A673 (cell line): ENCODE results near the gene AGPAT2. TPM values are rescaled to one million over a fixed set of nuclear protein-coding genes. Genes with fewer than 3 reads are reported as not detected.

Experiments
- BruUV-seq: library from RNA; stranded (reverse); fragments of 400-500 nt; replicated peaks from 2 replicates; lab custom pipeline; 2021; lab: Mats Ljungman, UMichigan
- CTCF ChIA-PET: fragments of 300-600 bp; sonication (Branson Sonifier 250); formaldehyde crosslinking; loops from one replicate; lab custom pipeline; 2022; ENCODE audit warnings: antibody characterized with exemption; lab: Charles Lee
- POLR2A ChIA-PET: fragments of 300-600 bp; sonication (Branson Sonifier 250); formaldehyde crosslinking; loops from one replicate; lab custom pipeline; 2022; ENCODE audit warnings: antibody characterized with exemption; ENCODE audit not compliant: low non-redundant PET; lab: Charles Lee
- DNase-seq: peaks from one replicate; pipeline ENCODE4 v3.0.0-alpha.2; 2015; ENCODE audit warnings: low spot score
- H3K27ac ChIP-seq: fragments of 200-600 bp; sonication (generic); 2 replicates; pipeline ENCODE4 v1.5.1; 2016; ENCODE audit warnings: mixed run types, low read depth, mild to moderate bottlenecking, mixed read lengths, antibody characterized with exemption, low read length; ENCODE audit not compliant: poor library complexity, severe bottlenecking
- H3K27me3 ChIP-seq: fragments of 200-600 bp; sonication (generic); replicated peaks from 2 replicates; pipeline ENCODE4 v1.6.1; 2017; ENCODE audit warnings: mixed run types, low read depth, mild to moderate bottlenecking, mixed read lengths, antibody characterized with exemption, low read length; ENCODE audit not compliant: insufficient read depth, poor library complexity
- H3K36me3 ChIP-seq: fragments of 200-600 bp; sonication (generic); 2 replicates; pipeline ENCODE4 v1.6.1; 2016; ENCODE audit warnings: mixed run types, mild to moderate bottlenecking, mixed read lengths, antibody characterized with exemption, low read length; ENCODE audit not compliant: insufficient read depth, poor library complexity, severe bottlenecking
- H3K4me1 ChIP-seq: fragments of 200-600 bp; sonication (generic); 2 replicates; pipeline ENCODE4 v1.6.1; 2017; ENCODE audit warnings: mixed run types, mild to moderate bottlenecking, mixed read lengths, antibody characterized with exemption, low read length; ENCODE audit not compliant: insufficient read depth, poor library complexity, severe bottlenecking
- H3K4me3 ChIP-seq: fragments of 200-600 bp; sonication (generic); 2 replicates; pipeline ENCODE4 v1.5.1; 2016; ENCODE audit warnings: low read depth, mixed run types, mild to moderate bottlenecking, mixed read lengths, low read length; ENCODE audit not compliant: poor library complexity, severe bottlenecking
- H3K9me3 ChIP-seq: fragments of 200-600 bp; sonication (generic); 2 replicates; pipeline ENCODE4 v1.6.1; 2016; ENCODE audit warnings: mixed run types, low read depth, mild to moderate bottlenecking, mixed read lengths, antibody characterized with exemption, low read length; ENCODE audit not compliant: poor library complexity, severe bottlenecking
- CTCF ChIP-seq: fragments of 300-800, 200-600 bp; sonication (generic); conservative IDR thresholded peaks from 2 replicates; pipeline ENCODE4 v1.5.1; 2017; ENCODE audit warnings: low read depth, mild to moderate bottlenecking, antibody characterized with exemption, low read length, moderate library complexity, mixed read lengths
- EZH2 ChIP-seq: fragments of 200-600 bp; sonication (generic); IDR thresholded peaks from 2 replicates; pipeline ENCODE4 v1.6.1; 2017; ENCODE audit warnings: borderline replicate concordance, low read depth, mild to moderate bottlenecking, mixed read lengths, antibody characterized with exemption, low read length; ENCODE audit not compliant: poor library complexity, severe bottlenecking
- intact Hi-C: fragments of 100-400 bp; cut with micrococcal nuclease; formaldehyde crosslinking; loops from one replicate; pipeline ENCODE4 v1.10.0; 2022; ENCODE audit not compliant: unreplicated experiment
- total RNA-seq: library from RNA; stranded (reverse); gene quantifications from 2 replicates; pipeline ENCODE4 v1.2.3, GENCODE V29; 2021

The AGPAT2 gene
- total RNA-seq, 1 experiment from 2014 or later, result 57.7 TPM

DNA sequence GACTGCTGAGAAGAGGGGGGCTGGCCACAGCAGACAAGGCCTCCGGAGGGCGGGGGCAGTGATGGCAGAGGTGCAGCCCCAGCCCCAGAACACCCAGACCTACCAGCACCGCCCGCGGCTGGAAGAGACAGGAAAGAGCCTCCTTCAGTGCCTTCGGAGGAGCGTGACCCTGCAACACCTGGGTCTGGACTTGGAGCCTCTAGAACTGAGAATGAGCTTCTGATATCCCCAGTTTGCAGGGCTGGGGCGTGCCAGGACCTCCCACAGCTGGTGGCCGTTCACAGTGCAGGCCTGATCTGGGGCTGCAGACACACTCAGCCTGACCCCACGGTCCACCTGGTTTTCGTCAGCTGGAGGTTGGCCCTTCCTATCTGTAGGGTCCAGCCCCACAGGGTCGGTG lies 46.4 kb upstream of the AGPAT2 start:
- no peaks in the 10 kb centered on the region for H3K9me3 ChIP-seq
- no peaks in the 10 kb centered on the region for H3K27me3 ChIP-seq
- H3K36me3 ChIP-seq, result no peaks in the 10 kb centered on the region
- TF ChIP-seq CTCF, result no peak
- TF ChIP-seq EZH2, result no peak
- intact Hi-C loops, result no loop called here
- H3K4me1 ChIP-seq, result peaks cover 5% of the 10 kb centered on the region
- CTCF ChIA-PET, result no interaction called here
- DNase-seq, result no peak
- H3K27ac ChIP-seq, result no peak overlapping the region
- no peak overlapping the region for H3K4me3 ChIP-seq
- POLR2A ChIA-PET, result no interaction called here
- no TSS peak for BruUV-seq

DNA sequence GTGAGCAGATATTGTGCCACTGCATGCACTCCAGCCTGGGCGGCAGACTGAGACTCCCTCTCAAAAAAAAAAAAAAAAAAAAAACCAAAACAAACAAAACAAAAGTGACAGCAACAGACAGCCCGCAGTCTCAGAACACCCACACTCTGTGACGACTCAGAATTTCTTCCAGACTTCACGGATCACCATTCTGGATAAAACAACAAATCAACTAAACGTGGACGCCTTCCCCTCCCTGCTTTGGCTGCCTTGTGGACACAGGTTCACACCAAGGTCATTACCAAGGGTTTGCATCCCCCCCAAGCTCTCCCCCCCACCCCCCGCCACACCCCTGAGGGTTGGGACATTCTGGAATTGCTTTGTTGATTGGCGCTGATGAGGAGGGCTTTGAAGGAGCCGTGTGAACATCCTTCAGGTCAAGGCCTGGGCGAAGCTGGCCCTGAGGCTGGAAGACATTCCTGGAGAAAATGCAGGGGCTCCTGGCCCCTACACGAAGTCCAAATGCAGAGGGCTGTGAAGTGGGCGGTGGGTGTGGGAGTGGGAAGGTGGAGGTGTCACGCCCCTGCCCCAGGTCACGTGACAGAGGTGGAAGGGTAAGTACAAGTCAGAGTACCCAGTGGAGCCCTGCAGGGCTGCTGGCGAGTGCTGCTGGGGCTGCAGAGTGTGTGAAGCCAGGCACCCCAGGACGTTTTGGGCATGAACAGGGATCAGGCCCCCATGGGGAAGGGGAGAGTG lies 45.4 kb upstream of the AGPAT2 start:
- intact Hi-C loops, result no loop called here

DNA sequence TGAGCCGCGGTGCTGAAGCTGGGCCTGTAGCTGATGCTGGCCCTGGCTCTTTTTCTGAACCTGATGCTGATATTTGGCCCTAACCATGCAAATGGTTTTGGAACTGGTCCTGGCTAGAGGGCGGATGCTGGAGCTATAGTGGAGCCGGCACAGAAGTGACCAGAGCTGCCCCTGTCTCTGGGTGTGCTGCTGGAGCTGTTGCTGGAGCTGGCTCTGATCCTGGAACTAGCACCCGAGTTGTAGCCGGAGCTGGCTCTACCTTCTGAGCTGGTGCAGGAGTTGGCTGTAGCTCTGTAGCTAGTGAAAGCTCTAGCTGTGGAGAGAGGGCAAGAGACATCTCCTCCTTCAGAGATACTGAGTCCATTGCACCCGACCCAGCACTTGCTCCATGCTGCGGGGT lies 42.7 kb upstream of the AGPAT2 start:
- no peak for TF ChIP-seq EZH2
- no peak for TF ChIP-seq CTCF
- ChIA-PET CTCF (no interaction called here), POLR2A (no interaction called here)
- Histone ChIP-seq H3K27me3 (no peaks in the 10 kb centered on the region), H3K9me3 (no peaks in the 10 kb centered on the region), H3K4me3 (peak overlapping the region; percentile 95), H3K36me3 (peaks cover 19% of the 10 kb centered on the region), H3K4me1 (peaks cover 20% of the 10 kb centered on the region), H3K27ac (peak overlapping the region; percentile 17)
- BruUV-seq, result TSS peak; percentile 50
- no peak for DNase-seq
- intact Hi-C loops, result no loop called here

More for the DNA sequence above, 45.4 kb upstream of the AGPAT2 start:
- ChIA-PET CTCF (no interaction called here), POLR2A (no interaction called here)
- Histone ChIP-seq H3K4me3 (no peak overlapping the region), H3K27me3 (no peaks in the 10 kb centered on the region), H3K27ac (no peak overlapping the region), H3K4me1 (peaks cover 5% of the 10 kb centered on the region), H3K36me3 (no peaks in the 10 kb centered on the region), H3K9me3 (no peaks in the 10 kb centered on the region)
- BruUV-seq, result no TSS peak
- DNase-seq, result no peak
- TF ChIP-seq EZH2, result no peak
- TF ChIP-seq CTCF, result no peak
